HG02623 (cell line): Measurements from ENCODE around the gene ARFGAP2.

ENCODE experiments used
- ATAC-seq: cut with Tn5 transposase; IDR thresholded peaks from one replicate; pipeline ENCODE4 v1.9.1; 2021; ENCODE audit warnings: moderate library complexity; ENCODE audit not compliant: unreplicated experiment

ARFGAP2 gene

DNA sequence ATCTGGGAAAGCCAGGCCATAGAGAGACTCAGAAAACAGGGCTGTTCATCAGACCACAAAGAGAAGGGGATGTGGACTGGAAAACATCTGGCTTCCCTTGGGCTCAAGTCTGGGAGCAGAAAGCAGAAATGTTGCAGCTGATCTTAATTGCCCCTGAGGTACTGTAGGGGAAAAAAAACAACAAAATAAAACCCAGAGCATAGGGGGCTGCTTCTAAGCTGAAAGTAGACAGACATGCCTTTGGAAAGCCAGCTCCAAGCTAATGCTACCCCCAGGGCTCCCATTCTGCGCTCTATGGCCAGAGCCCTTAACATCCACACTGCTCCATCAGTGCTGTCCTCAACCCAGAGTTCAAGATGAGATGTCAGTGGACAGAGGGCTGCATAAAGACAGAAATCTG lies 11.6 kb upstream of the ARFGAP2 start:
- ATAC-seq = no peak

DNA sequence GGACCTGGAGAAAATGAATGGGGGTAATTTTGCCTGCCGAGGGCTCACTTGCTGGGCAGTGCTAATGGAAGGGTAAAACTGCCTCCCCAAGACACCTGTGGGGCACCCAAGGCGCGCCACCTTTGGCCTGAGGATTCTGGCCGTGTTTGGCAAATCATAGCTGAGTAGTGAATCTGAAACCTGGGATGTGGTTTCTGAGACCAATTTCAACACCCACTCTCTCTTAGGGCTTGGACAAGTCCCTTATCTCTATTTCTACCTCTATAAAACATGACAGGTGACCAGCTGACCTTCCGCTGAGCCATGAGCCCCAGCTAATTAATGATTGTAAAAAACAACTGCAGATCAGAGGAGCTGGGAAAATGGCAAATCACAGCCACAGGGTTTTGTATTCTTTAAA lies 11.0 kb upstream of the ARFGAP2 start:
- ATAC-seq = no peak

DNA sequence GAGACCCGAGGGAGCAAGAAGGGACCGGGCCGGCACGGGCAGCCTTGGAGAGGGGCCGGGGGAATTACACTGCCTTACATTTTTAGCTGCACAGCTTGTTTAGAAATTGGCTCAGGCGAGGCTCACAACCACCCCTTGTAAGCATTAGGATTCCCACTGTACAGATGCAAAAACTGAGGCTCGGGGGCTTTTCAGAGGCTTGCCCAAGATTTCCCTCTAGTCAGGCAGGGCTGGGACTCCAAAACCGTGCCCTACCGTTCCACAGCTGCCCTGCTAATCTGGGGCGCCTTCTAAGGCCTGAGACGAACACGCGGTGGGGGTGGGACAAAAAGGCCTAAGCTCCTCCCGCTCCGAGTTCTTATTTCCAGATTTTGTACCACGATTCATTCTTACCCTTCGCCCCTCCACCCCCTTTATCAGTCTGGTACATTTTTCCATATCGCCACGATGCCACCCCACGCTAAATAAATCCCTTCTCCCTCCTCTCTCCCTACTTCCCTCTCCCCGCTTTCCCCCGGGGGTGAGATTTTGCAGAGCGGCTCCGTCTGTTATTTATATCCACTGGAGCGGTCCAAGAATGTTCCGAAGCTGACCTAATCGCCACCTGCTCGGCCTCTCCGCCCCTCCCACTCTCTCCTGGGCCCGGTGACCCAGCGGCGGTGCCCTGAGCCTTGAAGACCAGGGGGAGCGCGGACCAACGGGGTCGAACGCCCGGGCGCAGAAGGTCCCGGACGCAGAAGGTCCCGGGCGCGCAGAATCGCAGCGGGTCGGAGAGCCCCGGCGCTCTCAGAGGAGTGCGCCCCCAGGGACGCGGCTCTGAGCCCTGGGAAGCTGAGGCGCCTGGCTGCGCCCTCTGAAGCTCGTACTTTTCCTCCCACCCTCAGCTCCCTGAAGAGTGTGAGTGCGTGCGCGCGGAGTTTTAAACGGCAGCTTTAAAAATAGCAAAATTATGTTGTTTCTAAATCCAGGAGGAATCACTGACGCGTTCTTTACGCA lies 10.3 kb upstream of the ARFGAP2 start:
- ATAC-seq = no peak

DNA sequence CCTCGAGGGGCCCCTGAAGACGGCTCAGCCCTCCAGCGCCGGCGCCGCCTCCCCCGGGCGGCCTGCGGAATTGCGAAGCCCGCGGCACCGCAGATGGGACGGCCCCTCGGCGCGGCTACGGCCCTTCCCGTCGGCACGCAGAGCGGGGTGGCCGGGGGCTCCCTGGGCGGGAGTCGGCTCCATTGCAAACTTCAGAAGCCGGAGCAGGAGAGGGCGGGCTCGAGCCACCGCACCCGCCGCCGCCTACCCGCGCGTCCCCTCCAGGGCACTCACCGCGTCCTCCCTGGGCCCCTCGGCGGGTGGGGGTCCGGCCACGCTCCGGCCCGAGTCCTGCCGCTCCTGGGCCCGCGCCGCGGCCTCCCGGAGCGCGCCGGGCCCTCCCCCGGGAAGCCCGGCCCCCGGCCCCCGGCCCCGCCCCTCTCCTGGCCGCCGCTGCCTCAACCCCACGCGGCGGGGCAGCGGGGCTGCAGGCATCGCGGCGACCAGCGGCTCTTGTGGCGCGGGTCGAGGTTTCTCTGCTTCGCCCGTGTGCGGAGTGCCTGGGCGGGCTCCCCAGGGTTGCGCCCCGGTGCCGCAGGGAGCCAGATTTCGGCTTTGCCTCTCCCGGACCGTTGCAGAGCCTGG lies 9.5 kb upstream of the ARFGAP2 start, which contains the start of gene PACSIN3:
Gene PACSIN3 (minus strand): TSS at position 359 of the 624 bp plus-strand sequence. CDS start 3,707 bp downstream, outside the sequence.
- ATAC-seq = peak; percentile 51

DNA sequence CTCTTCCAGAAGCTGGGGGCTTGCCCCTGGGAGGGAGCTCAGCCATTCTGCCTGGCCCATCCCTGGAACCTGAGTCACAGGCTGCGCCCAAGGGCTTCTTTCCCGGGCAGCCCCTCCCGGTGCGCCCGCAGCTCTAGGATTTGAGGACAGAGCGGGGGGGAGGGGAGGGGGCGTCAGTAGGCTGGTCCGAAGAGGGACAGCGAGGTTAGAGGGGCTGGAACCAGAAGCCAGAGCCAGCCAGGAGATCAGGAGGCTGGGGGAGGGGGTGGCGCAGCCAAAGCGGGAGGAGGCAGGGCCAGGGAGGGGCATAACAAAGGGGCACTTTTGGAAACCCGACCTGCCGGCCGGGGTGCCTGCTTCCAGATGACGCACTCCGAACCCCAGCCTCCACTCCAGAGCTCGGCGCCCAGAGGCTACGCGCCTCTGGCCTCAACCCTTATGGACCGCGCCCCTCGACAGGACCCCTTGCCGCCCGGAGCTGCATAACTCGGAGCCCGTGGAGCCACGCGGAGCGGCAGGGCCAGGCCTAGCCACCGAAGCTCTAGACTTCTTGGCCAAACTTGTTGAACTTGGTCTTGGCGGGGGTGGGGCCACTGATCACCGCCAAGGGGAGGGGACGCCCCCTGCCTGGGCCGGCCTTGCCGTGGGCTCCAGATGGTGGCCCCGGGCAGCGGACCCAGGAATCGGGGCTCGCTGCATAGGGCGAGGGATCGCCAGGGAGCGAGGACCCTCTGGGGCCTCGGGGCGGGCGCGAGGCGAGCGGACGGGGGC lies 8.8 kb upstream of the ARFGAP2 start:
- no peak for ATAC-seq

DNA sequence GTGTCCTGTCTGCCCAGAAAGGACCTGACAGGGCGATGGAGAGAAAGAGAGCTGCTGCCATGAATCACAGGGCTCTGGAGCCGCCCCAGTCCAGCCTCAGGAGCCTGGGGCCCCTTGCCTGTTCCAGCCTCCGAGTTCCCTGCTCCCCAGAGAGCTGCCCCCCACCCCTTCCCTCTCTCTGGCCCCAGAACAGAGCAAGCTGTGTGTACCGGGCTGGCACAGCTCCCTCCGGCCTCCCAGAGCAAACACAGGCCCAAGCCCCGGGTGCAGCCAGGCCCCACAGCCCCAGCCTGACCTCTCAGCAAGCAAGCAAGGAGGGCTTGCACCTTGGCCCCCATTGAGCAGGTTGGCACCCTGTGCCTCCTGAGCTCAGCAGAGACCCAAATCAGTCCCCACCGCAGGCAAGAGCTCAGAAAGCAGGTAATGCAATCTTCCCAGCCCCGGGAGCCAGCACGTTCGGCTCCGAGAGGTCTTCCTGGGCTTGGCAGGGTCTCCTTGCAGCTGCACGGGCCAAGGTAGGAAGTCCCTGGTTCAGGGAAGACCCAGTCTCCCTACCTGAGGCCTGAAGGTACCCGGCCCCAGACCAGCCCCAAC lies 8.1 kb upstream of the ARFGAP2 start:
- no peak for ATAC-seq

DNA sequence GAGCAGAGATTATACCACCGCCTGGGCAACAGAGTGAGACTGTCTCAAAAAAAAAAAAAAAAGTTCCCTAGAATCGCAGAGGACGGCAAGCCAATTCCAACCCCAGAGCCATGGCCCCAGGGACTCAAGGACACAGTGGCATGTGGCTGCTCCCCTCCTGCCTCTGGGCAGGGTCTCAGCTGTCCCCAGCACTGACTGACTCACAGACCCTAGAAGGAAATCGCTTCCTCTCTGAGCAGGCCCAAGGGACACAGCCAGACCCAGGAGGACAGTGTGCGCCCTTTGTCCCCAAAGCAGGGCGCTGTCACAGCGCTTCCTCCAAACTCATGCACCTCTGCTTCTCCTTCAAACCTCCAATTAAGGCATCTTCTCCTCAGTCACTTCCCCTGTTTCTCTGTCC lies 7.3 kb upstream of the ARFGAP2 start:
- ATAC-seq = no peak

DNA sequence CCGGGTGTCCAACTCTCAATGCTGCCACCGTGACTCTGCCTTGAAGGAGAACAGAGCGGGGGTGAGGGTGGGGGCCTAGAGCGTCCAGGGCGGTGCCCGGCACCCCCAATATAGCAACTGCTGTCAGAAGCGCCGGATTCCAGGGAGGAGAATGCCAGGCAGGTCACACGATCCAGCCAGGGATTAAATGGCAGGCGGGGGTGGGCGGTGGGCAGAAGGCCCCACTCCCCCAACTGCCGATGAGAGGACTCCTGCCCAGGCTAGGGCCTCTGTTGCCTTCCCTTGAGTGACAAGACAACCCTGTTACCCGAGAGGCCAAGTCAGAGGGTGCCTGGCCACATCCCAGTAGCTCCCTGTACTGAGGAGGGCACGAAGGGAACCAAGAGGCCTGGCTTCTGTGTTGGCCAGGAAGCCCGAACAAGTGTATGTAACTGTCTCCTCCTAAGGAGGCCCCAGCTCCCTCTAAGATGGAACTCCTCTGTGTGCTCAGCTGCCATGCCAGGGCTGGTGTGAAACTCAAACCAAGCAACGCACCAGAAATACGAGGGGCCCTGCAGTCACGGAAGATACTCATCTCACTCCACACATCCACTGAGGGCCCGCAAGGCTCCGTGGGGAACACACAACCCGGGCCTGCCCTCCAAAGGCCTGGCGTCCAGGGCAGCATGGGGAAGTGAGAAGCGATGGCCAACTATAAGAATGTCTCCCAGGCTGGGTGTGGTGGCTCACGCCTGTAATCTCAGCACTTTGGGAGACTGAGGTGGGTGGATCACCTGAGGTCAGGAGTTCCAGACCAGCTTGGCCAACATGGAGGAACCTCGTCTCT lies 6.6 kb upstream of the ARFGAP2 start:
- ATAC-seq = no peak

DNA sequence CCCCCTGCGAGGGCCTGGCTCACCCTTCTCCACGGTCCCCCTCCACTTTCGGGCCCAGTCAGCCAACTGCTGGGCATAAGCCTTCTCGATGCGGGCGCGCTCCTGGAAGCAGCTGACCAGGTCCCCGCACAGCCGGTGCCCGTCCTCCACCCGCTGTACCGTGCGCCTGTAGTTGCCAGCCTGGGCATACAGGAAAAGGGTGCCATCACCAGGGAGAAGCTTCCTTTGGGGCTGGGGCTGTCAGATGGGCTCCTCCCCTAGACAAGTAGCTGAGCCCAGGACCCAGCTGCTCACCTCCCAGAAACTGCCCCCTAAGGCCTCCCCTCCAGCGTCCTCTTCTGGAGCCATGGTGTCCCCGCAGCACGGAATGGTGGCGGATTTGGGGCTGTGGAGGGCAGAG lies 5.7 kb upstream of the ARFGAP2 start:
- ATAC-seq = no peak

DNA sequence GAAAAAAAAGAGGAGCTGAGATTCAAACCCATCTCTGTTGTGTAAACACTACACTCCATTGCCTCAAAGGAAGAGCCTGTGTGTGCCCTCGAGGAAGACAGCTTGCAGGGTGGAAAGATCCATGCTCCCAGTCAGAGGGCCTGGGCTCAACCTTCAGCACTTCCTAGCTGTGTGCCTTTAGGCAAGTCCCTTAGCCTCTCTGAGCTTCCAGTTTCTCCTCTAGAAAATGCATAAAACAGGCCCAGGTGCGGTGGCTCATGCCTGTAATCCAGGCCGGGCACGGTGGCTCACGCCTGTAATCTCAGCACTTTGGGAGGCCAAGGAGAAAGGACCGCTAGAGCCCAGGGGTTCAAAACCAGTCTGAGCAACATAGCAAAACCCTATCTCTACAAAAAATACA lies 4.6 kb upstream of the ARFGAP2 start:
- ATAC-seq = no peak

DNA sequence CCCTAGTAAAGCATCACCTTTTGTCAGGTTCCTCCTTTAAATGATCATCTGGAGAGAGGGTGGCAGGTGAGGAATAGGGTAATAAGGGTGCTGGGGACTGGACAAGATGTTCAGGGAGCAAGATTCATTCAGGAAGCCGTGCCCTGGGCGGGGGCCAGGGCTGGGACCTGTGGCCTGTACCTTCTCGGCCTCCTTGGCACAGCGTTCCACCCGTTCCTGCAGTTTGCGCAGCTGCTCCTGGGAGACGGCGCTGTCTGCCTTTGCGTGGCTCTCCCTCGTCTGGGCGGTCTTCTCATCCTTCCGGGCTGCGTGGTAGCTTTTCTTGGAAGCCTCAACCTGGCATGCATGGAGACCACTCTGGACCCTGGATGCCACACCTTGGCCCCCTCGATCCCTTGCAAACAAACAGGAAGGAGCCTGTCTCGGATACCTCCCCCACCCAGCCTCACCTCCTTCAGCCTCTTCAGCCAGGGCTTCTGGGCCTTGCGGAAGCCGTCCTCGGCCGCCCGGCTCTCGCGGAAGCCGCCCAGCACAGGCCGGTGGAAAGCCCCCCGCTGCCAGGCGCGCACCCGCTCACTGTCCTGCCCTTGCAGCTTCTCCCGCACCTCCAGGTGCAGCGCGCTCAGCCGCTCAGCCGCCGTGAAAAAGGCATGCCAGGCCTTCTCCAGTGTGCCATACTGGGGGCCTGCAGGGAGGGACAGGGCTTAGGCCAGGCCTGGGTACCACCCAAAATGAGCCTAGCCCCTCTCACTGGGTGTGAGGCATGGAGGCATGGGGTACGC lies 3.5 kb upstream of the ARFGAP2 start:
- ATAC-seq = no peak

DNA sequence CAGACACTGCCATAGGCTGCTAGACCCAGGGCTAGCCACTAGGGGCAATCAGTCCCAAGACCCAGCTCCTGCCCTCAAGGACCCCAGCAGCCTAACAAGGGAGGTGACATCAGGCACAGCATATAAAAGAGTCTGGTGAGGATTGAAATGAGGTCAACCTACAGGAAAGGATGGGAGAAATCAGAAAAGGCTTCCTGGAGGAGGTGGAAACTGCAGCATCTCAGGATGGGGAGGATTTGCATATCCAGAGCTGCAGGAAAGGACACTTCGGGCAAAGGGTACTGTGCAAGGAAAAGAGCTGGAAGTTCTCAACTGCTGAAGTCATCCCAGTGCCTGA lies 2.9 kb upstream of the ARFGAP2 start:
- ATAC-seq = no peak

DNA sequence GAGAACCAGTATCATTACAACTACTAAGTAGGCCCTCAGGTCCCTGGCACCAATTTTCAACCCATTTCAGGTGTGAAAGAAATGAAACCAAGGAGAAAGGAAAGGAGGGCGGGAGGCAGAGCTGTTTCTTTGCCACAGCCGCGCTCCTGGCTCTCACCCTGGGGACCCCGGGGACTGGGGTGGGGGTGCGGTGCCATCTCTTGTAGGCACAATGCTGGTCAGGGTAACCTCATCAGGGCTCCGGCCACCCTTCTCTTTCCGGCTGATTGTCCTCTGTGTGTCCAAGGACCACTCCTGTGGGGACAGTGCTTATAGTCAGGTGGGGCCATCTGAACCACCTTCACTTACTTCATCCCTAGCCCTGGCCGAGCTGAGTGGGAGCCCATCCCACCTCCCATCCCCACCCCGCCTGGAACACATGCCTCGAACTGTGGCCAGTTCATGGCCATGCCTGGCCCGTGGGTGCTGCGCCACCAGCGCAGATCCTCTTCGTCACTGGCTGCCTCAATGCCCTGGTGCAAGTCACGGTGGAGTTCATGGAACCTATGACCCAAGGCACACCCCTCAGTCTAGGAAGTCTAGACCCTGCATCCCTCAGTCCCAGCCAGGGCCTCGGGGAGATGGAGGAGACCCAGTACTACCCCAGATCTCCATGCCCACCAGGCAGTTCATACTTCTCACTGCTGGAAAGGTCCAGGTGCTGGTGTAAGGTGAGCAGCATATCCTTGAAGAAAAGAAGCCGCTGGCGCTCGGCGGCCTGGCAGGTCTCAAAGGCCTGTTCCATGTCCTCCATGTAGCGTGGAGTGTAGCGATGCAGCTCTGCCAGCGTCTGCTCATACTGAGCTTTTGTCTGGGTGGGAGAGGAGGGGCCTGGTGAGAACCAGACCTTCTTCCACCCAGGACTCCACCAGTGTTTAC lies 2.3 kb upstream of the ARFGAP2 start:
- no peak for ATAC-seq

DNA sequence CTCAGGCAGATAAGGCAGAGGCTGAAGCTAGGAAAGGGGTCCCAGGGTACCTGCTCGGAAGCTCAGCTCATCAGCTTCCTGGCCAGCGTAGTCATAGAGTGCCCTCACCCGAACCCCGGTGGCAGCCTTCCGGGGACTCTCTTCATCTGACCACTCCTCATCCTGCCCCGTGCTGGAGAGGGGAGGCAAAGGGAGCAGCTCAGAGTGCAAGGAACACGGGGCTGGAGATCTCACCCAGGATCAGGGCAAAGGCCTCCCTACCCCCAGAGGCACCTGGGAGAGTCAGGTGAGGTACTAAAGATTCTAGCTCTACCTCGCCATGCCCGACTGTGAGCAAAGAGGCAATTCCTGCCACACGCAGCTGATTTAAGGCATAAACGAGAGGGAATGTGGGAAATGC lies 1.6 kb upstream of the ARFGAP2 start:
- no peak for ATAC-seq

DNA sequence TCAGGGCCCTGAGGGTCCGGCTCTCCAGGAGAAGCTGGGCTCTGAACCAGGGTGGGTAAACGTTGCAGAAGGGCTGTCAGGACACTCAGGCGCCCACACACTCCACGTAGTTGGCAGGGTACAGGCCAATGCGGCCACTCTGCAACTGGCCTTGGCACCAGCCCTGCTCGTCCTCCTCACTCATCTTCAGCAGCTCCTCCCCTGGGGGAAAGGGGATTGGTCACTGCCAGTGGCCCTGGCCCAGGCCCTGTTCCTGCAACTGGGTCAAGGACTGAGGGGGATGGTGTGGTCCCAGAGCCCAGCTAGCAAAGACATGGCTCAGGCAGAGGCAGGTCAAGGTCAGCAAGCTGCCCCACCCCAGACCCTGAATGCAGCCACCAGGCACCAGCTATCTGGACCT lies 1.2 kb upstream of the ARFGAP2 start:
- ATAC-seq = no peak

DNA sequence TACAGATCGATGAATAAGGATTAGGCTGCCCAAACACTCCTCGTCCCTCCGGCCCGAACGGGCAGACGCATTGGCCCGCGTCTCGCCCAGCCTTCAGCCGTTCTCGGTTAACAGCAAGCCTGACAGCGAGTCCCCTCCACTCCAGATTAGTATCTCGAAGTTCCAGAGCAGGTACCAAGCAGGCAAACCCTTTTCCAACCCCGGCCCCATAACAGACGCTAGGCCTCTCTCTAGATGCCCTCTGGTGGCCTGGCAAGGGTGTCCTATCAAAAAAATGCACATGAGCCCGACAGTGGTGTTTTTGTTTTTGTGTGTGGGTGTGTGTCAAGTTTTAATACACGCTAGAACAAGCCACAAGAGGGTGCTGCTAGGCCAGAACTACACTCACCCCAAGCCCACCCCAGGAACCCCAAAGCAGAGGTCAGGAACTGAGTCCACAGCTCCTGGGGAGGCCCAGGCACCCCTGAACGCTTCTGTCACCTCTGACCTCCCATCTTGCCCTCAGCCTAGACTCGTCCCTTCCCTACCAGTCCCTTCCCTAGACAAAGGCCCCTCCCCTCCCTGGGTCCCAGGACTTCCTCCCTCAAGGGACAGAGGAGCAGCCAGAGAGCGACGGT lies 658 bp upstream of the ARFGAP2 start:
- peak; percentile 32 for ATAC-seq

DNA sequence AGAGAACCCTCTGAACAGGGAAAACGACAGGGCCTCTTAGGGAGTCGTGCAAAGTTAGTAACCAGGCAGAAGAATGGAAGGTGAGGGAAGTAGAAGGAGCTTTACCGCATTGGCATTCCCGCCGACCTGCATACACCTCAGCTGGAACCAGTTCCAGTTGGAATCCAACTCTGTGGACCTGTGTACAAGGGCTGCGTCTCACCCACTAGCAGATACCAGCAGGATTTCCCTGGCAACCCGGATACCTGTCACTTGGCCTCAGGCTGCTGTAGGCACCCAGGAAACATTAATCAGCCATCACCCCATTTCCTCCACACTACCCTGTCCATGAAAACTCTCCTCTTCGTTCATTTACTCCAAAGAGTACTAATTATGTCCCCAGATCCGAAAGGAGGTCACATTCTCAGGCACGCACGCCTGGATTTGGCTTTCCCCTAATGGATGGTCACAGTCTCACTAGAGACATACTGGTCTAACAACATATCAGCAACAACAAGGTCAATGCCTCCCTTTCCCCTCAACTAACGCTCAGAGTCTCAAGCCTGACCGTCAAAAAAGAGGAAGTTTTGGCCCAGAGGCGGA lies 842 bp downstream of the ARFGAP2 start:
- ATAC-seq = no peak
